ENCODE results near the gene TRAPPC2B.
"Not testable (repeated sequence)": the region's sequence is repeated elsewhere in the genome, so short reads cannot be mapped to it uniquely, and the experiment has no call there.

TRAPPC2B gene

DNA sequence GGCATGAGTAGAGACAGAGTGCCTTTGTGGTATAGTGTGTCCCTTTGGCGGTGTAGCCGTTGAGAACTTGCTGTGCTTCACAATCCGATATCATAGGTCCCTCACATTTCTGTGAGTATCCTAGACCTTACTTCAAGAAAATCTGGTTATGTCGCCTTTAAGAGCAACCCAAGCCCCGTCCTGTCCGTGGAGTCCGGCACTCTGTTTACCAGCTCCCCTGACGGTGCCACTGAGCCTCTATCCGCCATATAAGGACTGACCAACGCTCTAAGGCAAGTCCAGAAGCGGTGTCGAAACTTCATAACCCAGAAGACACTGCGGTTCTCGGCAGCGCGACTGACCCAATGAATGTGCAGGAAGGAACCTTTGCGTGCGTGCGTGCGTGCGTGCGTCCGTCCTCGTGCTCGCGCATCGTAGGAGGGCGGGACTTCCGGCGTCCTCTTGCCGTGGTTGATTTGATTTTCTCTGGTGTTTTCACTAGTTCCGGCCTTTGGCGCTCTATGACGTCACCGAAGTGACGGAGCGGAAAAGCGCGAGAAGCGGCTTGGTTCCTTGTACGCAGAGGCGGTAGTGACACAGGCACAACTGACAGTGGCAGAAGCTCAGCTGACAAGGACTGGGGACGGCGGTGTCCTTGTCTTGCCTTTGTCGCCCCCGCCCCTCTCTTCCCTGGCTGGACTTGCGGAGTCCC is at the start of gene TRAPPC2B, which contains the start of gene ZNF547:
Gene TRAPPC2B, plus strand, starts transcription at position 555 of the 691 bp plus-strand sequence. CDS start 1,283 bp downstream, outside the sequence.
Gene ZNF547, plus strand, starts transcription at position 555 of the 691 bp plus-strand sequence. CDS start 5,005 bp downstream, outside the sequence.
- peak; percentile 99 for DNase-seq

DNA sequence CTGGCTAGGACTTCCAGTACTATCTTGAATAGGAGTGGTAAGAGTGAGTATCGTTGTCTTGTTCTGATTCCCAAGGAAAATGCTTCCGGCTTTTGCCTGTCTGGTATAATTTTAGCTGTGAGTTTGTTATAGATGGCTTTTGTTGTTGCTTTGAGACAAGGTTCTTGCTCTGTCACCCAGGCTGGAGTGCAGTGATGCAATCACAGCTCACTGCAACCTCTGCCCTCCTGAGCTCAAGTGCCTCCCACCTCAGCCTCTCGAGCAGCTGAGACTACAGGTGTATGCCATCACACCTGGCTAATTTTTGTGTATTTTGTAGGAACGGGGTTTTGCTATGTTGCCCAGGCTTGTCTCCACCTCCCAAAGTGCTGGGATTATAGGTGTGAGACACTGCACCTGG is 49.2 kb upstream of the TRAPPC2B start:
- DNase-seq: no peak

DNA sequence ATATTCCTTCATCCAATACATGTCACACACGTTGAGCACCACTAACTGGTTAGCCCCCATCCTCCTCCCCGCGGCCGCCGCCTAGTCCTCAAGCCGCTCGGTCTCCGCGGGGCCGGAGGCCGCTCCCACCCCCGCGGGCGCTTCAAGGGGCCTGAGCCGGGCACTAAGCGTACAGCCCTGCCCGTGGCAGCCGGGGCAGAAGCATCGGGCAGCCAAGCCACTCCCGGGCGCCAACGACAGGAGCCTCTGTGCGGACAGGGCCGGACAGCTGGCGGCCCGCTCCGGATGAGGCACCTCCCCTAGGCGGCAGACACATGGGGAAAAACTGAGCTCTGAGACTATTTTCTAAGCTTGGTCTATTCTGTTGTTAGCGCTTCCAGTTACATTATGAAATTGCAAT is 45.8 kb upstream of the TRAPPC2B start:
- no peak for DNase-seq

DNA sequence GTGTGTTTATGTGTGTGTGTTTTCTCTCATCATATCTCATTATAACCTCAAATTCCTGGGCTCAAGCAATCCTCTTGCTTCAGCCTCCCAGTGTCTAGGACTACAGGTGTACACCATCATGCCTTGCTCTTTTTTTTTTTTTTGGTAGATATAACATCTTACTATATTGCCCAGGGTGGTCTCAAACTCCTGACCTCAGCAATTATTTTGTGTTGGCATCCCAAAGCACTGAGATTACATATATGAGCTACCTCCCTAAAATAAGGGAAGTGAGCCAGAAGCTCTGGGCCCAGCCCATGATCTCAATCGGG is 43.5 kb upstream of the TRAPPC2B start:
- DNase-seq: no peak

DNA sequence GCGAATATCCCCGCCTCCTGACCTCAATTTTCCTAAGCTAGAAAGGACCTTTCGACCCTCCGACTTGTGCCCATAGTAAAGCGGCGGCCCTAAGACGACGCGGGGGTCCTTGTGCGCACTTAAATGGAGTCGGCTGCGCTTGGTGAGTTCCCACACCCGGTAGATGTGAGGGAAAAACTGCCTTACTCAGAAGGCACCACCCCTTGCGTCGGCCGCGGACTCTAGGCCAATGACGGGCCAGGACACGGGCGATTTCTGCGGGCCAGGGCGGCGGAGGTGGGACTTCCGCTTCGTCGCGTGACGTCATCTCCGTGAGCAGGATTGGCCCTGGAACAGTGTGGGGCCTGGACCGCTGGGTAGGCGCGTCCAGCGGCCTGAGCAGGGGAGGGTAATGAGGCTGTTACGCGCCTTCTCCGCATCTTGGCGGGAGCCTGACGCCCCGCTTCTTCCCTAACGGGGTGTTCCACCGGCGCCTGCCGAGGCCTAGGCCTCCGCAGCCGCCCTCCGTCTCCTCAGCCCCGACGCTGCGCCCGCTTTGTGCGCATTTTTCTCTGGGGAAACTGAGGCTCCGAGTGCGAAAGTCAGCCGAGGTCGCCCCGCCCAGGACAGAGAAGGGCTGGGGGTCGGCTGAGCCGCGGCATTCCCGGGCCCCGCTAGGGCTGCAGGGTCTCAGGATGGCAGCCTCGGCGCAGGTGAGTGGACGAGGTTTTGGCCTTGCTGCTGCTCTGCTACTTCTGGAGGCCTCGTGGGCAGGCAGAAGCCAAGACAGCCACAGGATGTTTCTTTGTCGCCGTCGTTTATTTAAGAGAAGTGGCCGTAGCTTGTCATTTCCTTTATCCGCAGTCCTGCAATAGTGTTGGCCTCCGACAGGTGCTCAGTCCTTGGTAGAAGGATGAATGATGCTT is 42.9 kb upstream of the TRAPPC2B start, which contains the start of gene ZNF543:
Gene ZNF543, plus strand, starts transcription at position 293 of the 905 bp plus-strand sequence. Its CDS starts 382 bp downstream, at position 675.
- DNase-seq: peak; percentile 94

DNA sequence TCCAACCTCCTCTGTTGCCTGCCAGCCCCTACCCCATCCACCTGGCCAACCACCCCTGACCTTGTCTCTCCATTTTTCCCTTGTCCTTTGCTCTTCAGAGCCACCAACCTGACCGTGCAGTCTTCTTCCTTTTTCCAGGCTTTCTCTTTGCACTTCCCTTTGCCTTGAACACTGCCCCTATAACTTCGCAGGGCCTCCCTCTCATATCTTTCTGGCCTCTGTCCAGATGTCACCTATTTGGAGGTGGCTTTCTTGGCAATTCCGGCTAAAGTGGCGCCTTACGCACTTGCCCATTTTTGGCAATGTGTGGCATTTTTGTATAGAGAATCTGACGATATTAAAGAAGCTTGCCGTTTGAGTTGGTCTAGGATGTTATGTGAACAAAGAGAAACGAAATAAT is 42.2 kb upstream of the TRAPPC2B start:
- DNase-seq: no peak

DNA sequence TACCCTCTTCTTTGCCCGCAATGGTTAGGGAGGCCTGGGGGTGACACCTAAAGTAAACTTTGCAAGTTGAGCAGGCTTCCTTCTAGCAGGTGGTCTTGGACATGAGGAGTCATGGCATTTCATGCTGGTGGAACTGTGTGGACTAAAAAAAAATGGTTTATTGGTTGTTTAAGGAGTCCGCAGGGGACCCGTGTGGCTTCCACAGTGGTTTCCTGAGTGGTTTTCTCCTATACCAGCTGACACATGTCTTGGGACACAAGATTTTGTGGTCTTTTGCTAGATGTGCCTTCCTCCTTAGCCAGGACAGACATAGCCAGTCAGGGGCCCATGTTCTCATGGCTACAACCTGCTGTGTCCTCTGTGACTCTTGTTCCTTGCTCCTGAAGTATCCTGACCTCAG is 41.6 kb upstream of the TRAPPC2B start:
- DNase-seq: no peak

DNA sequence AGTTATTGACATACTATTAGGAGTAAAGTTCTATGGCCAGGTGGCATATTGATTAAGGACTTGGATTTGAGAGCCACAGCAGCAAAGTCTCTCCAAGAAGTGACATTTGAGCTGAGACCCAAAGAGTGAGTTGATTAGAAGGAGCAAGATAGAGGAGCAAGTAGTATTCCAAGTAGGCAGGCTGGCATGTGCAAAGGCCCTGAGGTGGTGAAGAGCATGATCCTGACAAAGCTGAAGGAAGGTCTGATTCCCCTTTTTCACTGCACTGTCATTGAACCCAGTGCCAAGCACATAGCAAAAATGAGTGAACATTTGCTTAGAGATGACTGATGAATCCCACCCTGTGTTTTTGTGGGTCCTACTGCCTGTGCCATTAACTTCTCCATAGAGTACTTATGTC is 38.4 kb upstream of the TRAPPC2B start:
- no peak for DNase-seq

DNA sequence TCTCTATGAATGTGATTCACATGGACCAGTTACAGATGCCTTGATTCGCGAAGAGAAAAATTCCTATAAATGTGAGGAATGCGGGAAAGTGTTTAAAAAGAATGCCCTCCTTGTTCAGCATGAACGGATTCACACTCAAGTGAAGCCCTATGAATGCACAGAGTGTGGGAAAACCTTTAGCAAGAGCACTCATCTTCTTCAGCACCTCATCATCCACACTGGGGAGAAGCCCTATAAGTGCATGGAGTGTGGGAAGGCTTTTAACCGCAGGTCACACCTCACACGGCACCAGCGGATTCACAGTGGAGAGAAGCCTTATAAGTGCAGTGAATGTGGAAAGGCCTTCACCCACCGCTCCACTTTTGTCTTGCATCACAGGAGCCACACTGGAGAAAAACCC is 35.4 kb upstream of the TRAPPC2B start:
- DNase-seq: no peak

DNA sequence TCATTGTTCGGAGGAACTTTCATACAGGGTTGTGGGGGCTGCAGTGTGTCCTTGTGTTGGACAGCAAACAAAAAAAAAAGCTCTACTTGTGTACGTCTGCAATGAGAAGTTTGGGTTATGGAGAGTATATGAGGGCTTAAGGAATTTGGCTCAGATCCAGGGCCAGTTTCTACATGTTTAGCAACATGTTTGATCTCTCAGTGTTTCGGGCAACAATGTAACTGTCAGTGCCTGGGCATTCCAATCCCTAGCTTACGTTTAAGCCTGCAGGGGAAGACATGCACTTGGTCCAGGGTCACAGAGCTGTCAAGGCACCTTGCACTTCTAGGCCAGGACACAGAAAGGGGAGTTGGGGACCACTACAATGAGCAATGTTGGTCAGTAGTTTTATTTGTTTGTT is 29.2 kb upstream of the TRAPPC2B start:
- DNase-seq: no peak

DNA sequence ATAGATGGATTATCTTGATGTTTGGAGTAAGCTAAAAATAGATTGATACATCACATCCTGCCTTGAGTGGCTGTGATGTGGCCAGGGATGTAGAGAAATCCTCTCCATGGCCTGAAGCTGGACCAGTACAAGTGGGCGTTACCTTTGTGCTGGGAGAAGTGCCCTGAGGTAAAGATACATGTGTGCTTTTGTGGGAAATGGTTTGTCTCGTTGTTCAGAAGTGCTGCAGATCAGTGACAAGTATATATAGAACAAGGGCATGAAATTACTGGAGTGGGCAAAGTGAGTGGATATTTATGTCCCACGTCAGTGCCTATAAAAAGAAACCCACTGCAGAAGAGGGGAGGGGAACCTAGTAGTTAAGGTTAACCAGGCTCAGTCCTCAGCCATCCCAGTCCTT is 24.5 kb upstream of the TRAPPC2B start:
- DNase-seq: no peak

DNA sequence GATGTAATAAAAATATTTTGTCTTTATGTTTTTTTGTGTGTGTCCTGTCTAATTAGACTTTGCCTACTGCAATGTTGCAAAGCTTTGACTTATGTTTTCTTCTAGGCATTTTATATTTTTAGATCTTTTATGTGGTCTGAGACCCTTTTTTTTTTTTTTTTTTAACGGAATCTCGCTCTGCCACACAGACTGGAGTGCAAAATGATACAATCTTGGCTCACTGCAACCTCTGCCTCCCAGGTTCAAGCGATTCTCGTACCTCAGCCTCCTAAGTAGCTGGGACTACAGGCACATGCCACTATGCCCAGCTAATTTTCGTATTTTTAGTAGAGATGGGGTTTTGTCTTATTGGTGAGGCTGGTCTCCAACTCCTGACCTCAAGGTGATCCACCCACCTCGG is 20.8 kb upstream of the TRAPPC2B start:
- no peak for DNase-seq

DNA sequence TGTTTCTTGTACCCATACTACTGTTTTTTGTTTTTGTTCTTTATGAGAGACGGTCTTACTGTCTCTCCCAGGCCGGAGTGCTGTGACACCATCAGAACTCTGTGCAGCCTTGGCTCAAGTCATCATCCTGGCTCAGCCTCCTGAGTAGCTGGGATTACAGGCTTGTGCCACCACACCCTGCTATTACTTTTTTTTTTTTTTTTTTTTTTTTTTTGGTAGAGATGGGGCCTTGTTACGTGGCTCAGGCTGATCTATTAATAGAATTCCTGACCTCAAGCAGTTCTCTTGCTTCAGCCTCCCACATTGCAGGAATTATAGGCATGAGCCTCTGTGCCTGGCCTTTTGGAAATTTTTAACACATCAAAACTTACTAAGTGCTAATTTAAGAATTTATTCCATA is 15.2 kb upstream of the TRAPPC2B start:
- no peak for DNase-seq

DNA sequence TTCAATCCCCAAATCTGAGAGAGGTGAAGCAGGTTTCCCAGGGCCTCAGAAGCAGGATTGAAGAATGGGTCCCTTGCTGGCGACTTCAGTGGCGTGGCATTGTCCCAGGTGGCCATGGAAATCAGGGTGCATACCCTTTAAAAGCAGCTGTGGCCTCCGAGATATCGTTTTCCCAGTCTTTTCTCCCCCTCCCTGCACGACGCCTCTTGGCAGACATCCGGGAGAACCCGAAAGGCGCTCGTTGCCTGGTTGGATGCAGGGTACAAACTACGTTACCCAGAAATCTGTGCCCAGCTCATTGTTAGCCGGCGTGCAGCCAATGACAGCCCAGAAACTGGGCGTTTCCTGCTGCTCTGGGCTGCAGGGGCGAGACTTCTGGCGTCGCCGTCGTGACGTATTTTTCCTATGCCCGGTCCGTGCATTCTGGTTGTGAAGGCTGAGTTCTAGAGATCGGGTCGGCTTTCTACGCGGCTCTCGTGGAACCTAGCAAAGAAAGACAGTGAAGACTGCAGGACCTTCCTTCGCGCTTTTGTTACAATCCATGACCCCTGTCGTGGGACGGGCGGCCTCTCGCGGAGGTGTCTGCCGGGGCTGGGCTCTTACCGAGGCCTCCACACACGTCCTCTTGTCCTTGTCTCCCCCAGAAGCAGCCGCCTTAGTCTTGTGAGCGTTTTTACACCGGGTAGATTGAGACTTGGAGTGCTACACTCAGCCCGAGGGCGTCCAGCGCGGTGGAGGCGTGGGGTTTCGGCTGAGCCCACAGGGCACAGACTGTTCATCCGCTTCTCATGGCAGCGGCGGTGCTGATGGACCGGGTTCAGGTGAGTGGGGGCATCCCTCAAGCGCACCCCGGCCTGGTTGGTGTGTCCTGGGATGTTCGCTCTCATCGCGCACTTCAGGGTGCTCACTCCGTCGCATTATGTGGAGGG is 12.2 kb upstream of the TRAPPC2B start, which contains the start of gene ZNF304:
Gene ZNF304, plus strand, starts transcription at position 395 of the 929 bp plus-strand sequence. Its CDS starts 394 bp downstream, at position 789.
- DNase-seq: peak; percentile 93

DNA sequence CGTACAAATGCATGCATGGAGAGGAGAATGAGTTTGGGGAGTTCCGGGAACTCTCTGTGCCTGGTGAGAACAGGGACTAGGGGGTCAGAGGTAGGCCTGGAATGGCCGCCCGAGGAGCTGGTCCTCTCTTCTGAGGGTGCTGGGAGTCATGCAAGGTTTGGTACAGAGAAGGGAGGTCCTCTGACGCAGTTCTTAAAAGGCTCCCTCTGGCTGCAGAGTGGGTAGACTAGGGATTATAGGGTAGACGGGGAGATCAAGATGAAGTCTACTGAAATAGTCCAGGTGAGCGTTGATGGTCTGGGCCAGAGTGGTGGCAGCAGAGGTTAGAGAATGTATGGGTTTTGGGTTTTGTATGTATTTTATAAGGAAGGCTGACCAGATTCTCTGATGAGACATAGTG is 11.5 kb upstream of the TRAPPC2B start:
- no peak for DNase-seq

DNA sequence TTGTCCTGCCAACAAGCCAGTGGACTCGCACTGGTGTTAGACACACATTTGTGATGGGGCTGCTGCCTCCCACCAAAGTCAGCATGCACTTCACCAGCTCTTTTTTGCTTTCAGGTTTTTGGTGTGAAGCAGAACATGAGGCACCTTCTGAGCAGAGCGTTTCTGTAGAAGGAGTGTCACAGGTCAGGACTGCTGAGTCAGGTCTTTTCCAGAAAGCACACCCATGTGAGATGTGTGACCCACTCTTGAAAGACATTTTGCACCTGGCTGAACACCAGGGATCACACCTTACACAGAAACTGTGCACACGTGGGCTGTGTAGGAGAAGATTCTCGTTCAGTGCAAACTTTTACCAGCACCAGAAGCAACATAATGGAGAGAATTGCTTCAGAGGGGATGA is 7.4 kb upstream of the TRAPPC2B start:
- DNase-seq: no peak

DNA sequence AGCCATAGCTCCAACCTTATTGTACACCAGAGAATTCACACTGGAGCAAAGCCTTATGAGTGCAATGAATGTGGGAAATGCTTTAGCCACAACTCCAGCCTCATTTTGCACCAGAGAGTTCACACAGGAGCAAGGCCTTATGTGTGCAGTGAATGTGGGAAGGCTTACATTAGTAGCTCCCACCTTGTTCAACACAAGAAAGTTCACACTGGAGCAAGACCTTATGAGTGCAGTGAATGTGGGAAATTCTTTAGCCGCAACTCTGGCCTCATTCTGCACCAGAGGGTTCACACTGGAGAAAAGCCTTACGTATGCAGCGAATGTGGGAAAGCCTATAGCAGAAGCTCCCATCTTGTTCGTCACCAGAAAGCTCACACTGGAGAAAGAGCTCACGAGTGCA is 5.9 kb upstream of the TRAPPC2B start:
- no peak for DNase-seq

DNA sequence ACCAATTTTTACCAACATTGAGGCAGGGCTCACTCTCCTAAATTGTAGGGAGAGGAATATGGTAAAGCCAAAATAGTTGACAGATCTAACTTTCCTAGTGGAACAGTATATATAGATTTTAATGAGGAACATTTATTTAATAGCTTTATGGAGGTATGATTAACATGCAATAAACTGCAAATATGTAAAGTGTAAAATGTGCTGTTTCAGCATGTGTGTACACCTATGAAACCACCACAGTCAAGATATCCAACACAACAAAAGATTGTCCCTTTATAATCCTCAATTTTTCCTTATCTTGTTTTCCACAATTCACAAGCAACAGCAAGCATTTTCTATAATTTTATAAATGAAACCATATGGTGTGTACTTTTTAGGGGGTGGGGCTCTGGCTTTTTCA is 4.1 kb upstream of the TRAPPC2B start:
- no peak for DNase-seq

DNA sequence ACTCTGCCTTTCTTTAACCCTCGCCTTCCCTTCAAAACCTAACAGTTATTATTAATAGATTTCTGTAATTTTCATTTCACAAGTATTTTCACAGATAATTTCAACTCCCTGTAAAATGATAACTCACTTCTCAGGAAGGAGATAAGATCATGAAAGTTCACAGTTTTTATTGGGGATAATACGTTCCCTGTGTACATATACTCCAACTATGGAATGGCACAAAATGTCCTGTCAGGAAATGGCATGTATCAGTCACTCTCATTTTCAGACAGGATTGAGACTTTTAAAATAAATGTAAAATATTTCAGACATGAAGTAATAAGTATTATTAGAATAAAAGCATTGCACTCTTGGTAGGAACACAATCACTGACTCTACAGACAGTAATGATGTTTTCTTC is 932 bp upstream of the TRAPPC2B start:
- DNase-seq: no peak

DNA sequence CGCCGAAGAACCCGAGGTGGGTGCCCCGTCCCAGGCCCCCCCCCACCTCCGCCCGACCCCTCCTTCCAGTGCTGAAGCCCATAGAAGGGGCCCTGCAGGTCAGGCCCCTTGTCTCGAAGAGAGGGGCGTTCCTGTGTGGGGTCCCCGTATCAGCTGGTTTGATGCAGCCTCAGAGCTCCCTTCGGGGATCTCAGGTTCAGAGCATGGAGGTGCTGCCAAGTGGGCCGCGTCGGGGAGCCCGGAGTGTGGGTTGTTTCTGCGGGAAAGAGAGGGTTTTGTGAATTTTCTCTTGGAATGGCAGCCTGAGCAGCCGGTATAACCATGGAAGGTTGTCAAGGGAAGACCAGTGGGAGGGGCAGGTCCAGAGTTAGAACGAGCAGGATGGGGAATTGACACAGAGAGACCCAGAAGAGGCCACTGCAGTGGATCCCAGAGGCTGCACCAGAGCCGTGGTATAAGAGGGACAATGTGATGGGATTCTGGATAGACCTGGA is 384 bp downstream of the TRAPPC2B start:
- DNase-seq: no peak

DNA sequence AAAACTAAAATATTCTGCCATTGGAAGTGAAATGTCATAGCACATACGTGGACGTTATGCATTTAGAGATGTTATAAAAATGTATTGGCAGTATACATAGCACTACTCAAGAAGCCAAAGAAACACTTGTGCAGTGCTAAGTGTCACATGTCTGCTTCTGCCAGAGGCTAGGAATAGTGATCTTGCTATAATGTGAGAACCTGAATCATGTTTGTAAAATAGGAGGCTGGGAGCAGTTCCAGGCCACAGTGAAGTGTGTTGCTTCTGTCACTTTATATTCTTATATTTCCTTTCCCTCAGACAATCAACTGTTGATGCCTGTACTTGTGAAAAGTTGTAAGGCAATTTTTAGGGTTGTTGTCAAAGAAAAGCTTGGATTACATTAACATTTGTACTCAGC is 3.4 kb downstream of the TRAPPC2B start:
- DNase-seq: no peak

DNA sequence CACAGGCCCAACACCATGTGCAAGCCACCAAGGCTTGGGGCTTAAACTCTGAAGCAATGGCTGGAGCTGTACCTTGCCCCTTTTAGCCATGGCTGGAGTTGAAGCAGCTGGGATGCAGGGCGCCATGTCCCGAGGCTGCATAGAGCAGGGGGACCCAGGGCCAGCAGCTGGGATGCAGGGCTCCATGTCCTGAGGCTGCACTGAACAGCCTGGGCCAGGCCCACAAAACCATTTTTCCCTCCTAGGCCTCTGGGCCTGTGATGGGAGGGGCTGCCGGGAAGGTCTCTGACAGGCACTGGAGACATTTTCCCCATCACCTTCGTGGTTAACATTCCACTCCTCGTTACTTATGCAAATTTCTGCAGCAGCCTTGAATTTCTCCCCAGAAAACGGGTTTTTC is 10.8 kb downstream of the TRAPPC2B start:
- no peak for DNase-seq

DNA sequence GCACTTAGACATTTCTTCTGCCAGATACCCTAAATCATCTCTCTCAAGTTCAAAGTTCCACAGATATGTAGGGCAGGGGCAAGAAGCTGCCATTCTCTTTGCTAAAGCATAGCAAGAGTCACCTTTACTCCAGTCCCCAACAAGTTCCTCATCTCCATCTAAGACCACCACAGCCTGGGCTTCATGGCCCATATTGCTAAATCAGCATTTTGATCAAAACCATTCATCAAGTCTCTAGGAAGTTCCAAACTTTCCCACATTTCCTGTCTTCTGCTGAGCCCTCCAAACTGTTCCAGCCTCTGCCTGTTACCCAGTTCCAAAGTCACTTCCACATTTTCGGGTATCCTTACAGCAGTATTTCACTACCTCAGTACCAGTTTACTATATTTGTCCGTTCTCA is 11.3 kb downstream of the TRAPPC2B start:
- not testable (repeated sequence) for DNase-seq
